ENCODE measurements around the gene ESCO1.

- no peak for TF ChIP-seq POLR2AphosphoS5 (IDR thresholded peaks at IDR 0.05; ENCODE audit: low read depth, low read length)
- TF ChIP-seq TAF1 (IDR thresholded peaks at IDR 0.05; ENCODE audit: borderline replicate concordance, low read depth, low read length), result no peak
These were observed 100.5 kb downstream of the ESCO1 start for GRCh38 chr18:21499997-21500396.

Data from GM12892 (cell line).